DMS 273 treated with DMSO at 0.1 percent for 48 hours (cell line): Measurements from ENCODE around the gene BEND6.
A peak's percentile ranks its signal among the peaks of the same experiment; 100 is the strongest.
"Not testable (repeated sequence)": the region's sequence is repeated elsewhere in the genome, so short reads cannot be mapped to it uniquely, and the experiment has no call there.

ENCODE experiments used
- DNase-seq: peaks from one replicate; lab custom pipeline; 2025; lab: John Stamatoyannopoulos, UW

BEND6 gene

DNA sequence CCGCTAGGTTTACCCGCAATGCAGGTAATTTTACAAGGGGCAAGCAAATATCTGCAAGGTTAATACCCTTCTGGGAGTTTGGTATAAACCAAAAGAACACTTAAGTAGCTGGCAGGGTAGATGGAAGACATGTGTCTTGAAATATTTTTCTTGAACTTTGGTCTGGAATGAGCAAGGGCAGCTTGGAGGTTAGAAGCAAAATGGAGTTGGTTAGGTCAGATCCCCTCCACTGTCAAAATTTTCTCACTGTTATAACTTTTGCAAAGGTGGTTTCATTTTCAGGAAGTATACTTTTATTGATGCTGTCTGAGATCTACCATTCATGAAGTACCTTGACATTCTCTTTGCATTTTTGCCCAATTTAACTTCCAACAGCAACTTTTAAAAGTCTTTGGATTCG, 78.3 kb downstream of the BEND6 start:
- no peak for DNase-seq

DNA sequence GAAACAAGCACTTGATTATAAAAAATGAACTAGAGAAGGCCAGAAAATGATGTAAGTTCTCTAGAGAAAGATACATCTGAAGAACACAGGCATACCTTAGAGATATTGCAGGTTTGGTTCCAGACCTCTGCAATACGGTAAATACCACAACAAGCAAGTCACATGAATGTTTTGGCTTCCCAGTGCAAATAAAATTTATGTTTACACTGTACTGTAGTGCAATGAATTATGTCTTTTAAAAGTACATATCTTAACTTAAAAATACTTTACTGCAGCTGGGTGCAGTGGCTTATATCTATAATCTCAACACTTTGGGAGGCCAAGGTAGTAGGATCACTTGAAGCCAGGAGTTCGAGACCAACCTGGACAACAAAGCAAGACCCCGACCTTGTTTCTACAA, 80.6 kb downstream of the BEND6 start:
- DNase-seq = no peak

DNA sequence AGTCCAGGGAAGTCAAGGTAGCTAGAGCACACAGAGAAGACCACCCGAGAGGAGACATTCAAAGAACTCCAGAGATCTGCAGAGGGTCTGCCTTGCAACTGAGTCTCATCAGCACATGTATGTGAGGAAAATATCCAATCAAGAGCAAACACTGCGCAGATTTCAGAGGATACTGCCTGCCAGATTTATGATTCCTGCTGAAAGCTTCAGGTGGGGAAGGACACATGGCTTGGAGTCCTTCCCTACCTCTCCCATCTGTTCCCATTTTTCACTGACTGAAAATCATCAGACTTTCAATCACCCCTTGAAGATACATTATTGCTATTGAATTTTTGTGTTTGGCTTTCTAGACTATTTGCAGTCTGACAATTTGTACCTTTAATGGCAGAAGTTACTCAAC, 84.0 kb downstream of the BEND6 start:
- DNase-seq = no peak

DNA sequence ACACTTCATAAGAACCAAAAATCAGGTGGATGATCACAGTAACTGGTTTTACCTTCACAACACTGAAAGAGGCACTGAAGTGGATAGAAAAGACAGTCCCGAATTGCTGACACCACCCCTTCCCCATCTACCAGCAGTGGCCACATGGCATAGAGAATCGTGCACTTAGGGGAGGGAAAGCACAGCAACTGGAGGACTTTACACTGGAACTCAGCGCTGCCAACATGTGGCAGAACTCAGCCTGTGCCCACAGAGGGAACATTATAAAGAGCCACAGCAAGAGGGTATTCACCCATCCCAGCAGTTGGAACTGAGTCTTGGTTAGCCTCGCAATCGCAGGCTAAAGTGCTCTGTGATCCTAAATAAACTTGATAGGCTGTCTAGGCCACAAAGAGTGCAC, 85.1 kb downstream of the BEND6 start:
- no peak for DNase-seq

DNA sequence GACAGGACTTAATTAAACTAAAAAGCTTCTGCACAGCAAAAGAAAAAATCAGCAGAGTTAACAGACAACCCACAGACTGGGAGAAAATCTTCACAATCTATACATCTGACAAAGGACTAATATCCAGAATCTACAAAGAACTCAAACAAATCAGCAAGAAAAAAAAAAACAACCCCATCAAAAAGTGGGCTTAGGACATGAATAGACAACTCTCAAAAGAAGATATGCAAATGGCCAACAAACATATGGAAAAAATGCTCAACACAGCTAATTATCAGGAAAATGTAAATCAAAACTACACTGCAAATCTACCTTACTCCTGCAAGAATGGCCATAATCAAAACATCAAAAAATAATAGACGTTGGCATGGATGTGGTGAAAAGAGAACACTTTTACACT, 89.2 kb downstream of the BEND6 start:
- DNase-seq = not testable (repeated sequence)

DNA sequence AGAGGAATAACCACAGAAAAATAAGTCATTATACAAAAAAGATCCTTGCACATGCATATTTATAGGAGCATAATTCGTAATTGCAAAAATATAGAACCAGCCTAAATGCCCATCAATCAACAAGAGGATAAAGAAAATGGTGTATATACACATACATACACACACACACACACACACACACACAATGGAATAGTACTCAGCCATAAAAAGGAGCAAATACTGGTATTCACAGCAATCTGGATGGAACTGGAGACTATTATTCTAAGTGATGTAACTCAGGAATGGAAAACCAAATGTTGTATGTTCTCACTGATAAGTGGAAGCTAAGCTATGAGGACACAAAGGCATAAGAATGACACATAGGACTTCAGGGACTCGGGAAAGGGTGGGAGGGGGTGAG, 89.7 kb downstream of the BEND6 start:
- DNase-seq = no peak

DNA sequence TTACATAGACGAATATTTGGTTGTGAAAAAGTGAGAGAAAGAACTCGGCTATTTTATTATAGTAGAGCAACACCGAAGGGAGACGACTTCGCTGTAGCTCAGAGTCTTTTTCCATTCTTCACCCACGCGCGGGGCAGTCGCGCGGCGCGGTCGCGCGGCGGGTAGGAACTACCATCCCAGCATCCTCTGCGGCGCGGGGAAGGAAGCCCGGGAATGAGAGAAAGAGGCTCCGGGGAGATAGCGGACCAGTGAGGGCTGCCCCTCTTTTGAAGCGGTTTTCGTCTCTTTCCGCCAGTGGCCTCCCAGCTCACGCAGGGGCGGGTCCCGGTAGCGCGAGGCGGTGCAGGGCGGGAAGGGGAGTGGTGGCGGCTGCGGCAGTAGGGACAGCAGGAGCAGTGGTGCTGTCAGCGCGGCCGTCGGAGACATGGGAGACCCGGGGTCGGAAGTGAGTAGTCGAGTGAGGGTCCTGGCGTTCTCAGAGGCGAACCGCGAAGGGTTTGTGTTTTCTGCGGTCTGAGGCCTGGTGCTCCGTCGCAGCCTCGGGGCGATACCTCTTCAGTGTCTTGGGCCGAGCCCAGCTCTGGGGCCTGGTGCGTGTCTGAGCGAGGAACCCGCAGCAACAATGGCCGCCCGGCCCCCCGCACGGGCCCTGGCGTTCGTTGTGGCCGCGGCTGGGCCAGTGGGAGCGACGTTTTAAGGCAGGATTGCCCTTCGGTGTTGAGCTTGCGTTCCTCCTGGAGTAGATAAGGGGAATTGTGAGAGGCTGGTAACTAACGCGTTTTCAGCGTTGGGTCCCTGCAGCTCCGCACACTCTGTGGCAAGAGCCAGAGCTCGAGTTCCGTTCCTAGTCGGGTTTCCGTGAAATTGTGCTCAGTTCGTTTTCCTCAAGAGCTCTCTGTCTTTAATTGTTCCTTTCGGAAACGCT, 91.7 kb downstream of the BEND6 start, which contains the start of gene KIAA1586:
Gene KIAA1586, plus strand, starts transcription at position 362 of the 925 bp plus-strand sequence. Its CDS starts 63 bp downstream, at position 425.
- DNase-seq = peak; percentile 78

DNA sequence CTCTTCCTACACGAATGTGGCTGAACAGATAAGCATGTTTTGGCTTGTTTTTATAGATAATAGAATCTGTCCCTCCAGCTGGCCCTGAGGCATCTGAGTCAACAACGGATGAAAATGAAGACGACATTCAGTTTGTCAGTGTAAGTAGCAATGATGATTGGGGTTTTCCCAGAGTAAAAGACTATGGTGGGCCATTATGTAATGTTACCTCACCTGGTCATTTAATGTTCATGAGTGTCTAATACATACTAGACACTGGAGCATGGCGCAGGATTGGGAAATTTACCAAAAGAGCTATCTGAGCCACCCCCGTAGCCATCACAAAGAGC, 92.3 kb downstream of the BEND6 start:
- DNase-seq = not testable (repeated sequence)

DNA sequence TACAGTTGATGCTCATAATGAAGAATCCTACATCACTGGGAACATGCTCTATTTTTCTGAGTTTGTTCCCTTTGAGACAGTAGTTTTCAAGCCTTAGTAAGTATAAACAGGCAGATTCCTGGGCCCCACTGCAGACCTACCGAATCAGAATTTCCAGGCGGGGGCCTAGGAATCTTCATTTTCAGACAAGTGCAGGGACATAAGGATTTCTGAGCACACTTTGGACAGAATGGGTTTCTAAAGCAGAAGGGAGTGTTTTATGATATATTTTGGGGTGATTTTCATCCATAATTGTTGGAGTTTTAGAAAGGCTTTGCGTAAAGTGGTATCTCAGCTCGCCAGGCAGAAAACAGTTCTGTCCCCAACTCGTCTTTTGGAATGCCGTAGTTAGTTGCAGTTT, 93.0 kb downstream of the BEND6 start:
- DNase-seq = not testable (repeated sequence)

DNA sequence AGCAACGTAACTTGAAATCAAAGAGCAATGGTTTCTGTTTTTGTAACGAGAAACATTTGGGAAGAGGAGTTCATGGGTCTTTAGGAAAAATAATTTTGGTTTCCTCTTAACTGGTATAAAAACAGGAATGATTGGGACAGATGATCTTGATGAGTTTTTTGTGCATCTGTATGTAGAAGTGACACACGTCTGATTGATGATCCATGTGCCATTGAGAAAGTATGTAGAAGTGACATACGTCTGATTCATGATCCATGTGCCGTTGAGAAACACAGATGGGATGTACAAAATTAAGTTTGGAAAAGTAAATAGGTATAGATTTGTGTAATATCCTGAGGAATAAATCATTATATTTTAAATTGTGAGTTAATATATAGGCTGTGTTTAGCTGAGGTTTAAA, 93.7 kb downstream of the BEND6 start:
- DNase-seq = no peak

DNA sequence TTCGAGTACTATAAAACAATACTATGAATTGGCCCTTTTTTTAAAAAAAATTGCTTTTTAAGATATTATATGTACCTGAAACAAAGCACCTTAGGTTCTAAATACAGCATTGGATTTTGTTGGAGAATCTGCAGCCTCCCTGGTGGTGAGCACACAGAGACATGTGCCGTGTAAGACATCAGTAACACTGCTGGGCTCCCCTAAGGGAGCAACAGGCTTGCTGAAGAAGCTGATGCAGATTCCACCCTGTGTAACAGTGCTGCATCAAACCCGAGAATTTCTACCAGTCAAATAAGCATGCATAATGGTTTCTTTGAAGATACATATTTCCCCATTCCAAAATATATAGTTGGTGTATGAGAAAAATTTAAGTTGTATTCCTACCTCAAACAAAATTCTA, 108.9 kb downstream of the BEND6 start:
- DNase-seq = no peak

DNA sequence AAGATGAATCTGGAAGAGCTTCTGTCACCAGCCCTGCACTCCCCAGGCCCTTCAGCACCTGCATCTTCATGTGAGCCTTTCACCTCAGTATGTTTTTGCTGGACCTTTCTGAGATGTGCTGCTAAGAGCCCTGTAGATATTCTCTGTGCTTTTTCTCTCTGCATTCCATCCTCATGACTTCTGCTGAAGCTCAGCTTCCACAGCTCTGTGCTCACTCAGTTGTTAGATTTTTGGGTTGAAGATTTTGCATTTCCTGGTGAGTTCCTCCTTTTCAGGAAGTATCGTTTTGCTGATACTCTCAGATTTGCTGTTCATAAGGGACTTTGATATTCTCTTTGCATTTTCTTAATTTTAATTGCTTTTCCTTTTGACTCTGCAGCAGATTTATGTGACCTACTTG, 109.9 kb downstream of the BEND6 start:
- no peak for DNase-seq

DNA sequence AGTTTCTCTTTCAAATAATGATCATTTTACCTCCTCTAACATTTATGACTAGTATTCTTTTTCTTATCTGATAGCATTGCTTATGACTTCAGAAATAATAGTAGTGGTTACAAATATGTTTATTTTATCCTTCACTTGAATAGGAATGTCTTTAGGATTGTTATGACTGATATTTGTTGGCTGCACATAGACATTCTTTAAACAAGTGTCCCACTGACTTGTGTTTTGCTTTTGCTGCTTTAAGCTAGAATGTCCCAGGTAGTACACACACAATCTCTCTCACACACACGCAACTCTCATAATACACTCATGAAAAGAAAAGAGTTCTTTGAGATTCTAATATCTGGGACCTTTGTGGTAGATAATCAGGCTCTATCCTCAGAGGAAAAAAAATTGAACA, 113.2 kb downstream of the BEND6 start:
- no peak for DNase-seq

DNA sequence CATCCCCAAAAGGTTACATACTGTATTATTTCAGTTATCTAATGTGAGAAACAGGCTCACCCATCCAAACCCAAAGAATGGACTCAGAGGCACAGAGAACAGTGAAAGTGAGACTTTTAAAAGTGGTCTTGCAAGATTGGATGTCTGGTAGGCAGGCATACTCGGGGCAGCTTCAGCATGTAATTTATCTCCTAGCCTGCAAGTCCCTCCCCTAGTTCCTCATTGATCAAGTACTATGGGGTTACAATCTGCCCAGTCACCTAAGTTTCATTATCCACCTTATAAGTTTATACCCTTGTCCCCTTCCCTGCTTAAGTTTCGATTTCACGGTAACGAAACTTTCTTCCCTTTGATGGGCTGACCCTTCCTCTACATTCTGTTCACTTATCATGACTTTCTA, 114.3 kb downstream of the BEND6 start:
- DNase-seq = no peak

DNA sequence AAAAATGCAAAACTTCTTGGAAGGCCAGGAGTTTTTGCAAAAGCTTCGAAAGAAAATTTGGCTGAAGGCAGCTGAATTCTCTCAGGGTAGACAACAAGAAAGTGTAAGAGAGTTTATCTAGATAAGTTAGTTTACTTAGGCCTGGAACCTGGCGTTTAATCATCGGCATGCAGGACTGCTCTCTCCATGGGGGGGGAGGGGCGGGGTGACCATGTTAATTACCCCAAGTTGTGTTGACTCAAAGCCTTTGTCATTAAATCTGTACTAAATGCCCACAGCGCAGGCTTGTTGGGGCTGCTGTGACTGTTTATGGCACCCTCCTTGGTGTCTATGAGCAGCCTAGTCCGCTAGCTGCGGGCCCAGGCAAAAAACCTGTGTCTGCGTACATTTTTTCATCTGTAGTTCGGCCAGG, 115.0 kb downstream of the BEND6 start:
- no peak for DNase-seq

DNA sequence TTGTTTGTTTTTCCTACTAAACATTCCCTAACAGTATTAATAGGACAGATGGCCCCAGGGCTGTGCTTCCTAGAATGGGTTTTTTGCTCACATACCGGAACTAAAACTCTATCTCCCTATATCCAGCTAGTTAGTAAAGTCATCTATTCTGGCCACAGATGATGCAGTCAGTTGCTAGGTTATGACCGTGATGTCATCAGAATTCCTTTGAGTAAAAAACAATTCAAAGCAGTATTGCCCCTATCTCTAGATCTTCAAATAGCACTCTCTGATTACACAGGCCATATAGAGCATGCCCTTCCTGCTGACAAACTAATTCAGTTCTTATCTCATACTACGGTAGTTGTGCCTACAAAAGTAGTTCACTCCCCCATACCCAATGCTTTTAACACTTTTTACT, 117.2 kb downstream of the BEND6 start:
- DNase-seq = no peak

DNA sequence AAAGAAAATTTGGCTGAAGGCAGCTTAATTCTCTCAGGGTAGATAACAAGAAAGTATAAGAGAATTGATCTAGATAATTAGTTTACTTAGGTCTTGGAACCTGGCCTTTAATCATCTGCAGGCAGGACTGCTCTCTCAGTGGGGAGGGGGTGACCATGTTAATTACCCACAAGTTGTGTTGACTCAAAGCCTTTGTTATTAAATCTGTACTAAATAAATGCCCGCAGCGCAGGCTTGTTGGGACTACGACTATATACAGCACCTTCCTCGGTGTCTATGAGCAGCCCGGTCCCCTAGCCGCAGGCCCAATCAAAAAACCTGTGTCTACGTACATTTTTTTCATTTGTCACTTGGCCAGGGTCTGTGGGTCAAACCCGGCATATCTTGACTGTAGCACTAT, 119.5 kb downstream of the BEND6 start:
- no peak for DNase-seq

DNA sequence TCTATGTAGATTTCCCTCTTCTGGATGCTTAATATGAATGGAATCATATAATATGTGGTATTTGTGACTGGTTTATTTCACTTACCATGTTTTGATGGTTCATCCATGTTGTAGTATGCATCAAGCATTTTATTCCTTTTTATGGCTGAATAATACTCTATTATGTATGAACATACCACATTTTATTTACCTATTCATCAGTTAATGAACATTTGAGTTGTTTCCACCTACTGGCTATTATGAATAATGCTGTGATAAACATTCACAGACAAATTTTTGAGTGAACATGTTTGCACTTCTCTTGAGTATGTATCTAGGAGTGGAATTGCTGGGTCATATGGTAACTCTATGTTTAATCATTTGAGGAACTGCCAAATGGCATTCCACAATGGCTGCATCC, 120.2 kb downstream of the BEND6 start:
- DNase-seq = no peak
